ENCODE results near the gene PDLIM3. TPM values are rescaled to one million over a fixed set of nuclear protein-coding genes. Genes with fewer than 3 reads are reported as not detected.
A peak's percentile ranks its signal among the peaks of the same experiment; 100 is the strongest.

Gene PDLIM3
- total and polyA plus RNA-seq, 11 donors, result 111 to 1,156 (median 246) TPM

GRCh38 chr4:185500035-185500434 lies 35.3 kb downstream of the PDLIM3 start:
- peaks cover 0 to 6% (median 0%) of the 10 kb centered on the region in 12 donors for H3K4me1 ChIP-seq
- DNase-seq (no peak), ATAC-seq (peak in 1 of 4 donors; percentile 2)
- 92 to 96% (median 94%) methylated on average over 9 of the region's 9 CpGs for whole genome bisulfite sequencing, 4 donors
- H3K4me3 ChIP-seq, result no peak overlapping the region
- intact Hi-C loops (cut with DNase I), result no loop called here
- TF ChIP-seq POLR2A (IDR thresholded peaks at IDR 0.05), result no peak
- TF ChIP-seq CTCF (IDR thresholded peaks at IDR 0.05), result no peak
- no peaks in the 10 kb centered on the region for H3K27me3 ChIP-seq
- peaks cover 0 to 20% (median 0%) of the 10 kb centered on the region in 12 donors for H3K9me3 ChIP-seq
- H3K27ac ChIP-seq, result peak overlapping the region in 1 of 12 donors; percentile 22
- H3K36me3 ChIP-seq, result peaks cover 0 to 44% (median 17%) of the 10 kb centered on the region in 9 donors

- no peak for DNase-seq
- Histone ChIP-seq H3K4me3 (no peak overlapping the region), H3K27me3 (no peaks in the 10 kb centered on the region), H3K4me1 (no peaks in the 10 kb centered on the region), H3K9me3 (peaks cover 0 to 35% (median 13%) of the 10 kb centered on the region in 12 donors), H3K36me3 (peaks cover 0 to 3% (median 0%) of the 10 kb centered on the region in 9 donors), H3K27ac (no peak overlapping the region)
- WGBS, 4 donors, result 61 to 89% (median 85%) methylated on average over 2 of the region's 2 CpGs
- TF ChIP-seq CTCF (IDR thresholded peaks at IDR 0.05) (no peak), POLR2A (IDR thresholded peaks at IDR 0.05) (no peak)
- no peak for ATAC-seq
- intact Hi-C loops (cut with DNase I), result no loop called here
Measured at GRCh38 chr4:185488650-185489049, 46.7 kb downstream of the PDLIM3 start.

GRCh38 chr4:185481401-185481800 lies 53.9 kb downstream of the PDLIM3 start:
- peaks cover 0 to 8% (median 0%) of the 10 kb centered on the region in 9 donors for H3K27me3 ChIP-seq
- DNase-seq (no peak), ATAC-seq (no peak)
- no peak for TF ChIP-seq CTCF (IDR thresholded peaks at IDR 0.05)
- TF ChIP-seq POLR2A (IDR thresholded peaks at IDR 0.05), result no peak
- 77 to 84% (median 83%) methylated on average over 2 of the region's 2 CpGs for WGBS, 4 donors
- no peaks in the 10 kb centered on the region for H3K9me3 ChIP-seq
- H3K27ac ChIP-seq, result no peak overlapping the region
- intact Hi-C loops (cut with DNase I), result no loop called here
- H3K4me3 ChIP-seq, result no peak overlapping the region
- peaks cover 0 to 21% (median 0%) of the 10 kb centered on the region in 12 donors for H3K4me1 ChIP-seq
- no peaks in the 10 kb centered on the region for H3K36me3 ChIP-seq

- DNase-seq (no peak), ATAC-seq (peak in 1 of 4 donors; percentile 25)
- intact Hi-C loops (cut with DNase I), result no loop called here
- H3K27me3 ChIP-seq, result peaks cover 0 to 8% (median 0%) of the 10 kb centered on the region in 9 donors
- H3K4me1 ChIP-seq, result peaks cover 0 to 21% (median 0%) of the 10 kb centered on the region in 12 donors
- no peak overlapping the region for H3K4me3 ChIP-seq
- no peak overlapping the region for H3K27ac ChIP-seq
- no peaks in the 10 kb centered on the region for H3K9me3 ChIP-seq
- H3K36me3 ChIP-seq, result no peaks in the 10 kb centered on the region
- 70 to 81% (median 75%) methylated on average over 15 of the region's 15 CpGs for WGBS, 4 donors
- no peak for TF ChIP-seq CTCF (IDR thresholded peaks at IDR 0.05)
Measured at GRCh38 chr4:185480016-185480732, 55.1 kb downstream of the PDLIM3 start.
